ENCODE measurements around the gene KDM3A. TPM values are rescaled to one million over a fixed set of nuclear protein-coding genes. Genes with fewer than 3 reads are reported as not detected.

KDM3A gene
- total RNA-seq, 1 experiment from 2014 or later: 34.2 TPM

GRCh38 chr2:86443631-86444350 lies 2.6 kb downstream of the KDM3A start:
- peaks cover 45% of the 10 kb centered on the region for H3K36me3 Mint-ChIP-seq
- H3K27ac Mint-ChIP-seq: no peak overlapping the region

DNA sequence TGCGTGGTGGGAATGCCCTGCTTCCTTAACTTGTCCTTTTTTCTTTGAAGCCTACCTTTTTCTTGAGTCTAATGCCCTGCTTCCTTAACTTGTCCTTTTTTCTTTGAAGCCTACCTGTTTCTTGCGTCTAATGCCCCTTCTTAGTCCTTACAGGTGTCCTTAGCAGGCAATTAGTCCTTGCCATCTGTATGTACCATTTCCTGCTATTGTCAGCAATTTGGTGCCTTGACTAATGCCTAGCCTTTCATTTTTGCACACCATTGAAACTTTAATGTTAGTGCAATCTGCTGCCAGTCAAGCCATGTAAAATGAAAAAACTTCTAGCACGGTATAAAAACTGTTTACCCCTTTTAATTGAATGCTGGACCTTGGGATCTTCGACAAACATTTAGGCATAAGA lies 4.3 kb downstream of the KDM3A start:
- no peak for TF ChIP-seq GABPB1 (CRISPR knock-in tag; IDR thresholded peaks at IDR 0.05)
- TF ChIP-seq IRF2 (CRISPR knock-in tag; IDR thresholded peaks at IDR 0.05; ENCODE audit: borderline replicate concordance, low read depth): no peak
- no peak for TF ChIP-seq JUN (CRISPR knock-in tag; IDR thresholded peaks at IDR 0.05)
- no peak for TF ChIP-seq ZNF416 (CRISPR knock-in tag; IDR thresholded peaks at IDR 0.05)
- TF ChIP-seq NFATC4 (CRISPR knock-in tag; IDR thresholded peaks at IDR 0.05): no peak
- TF ChIP-seq TP53 (CRISPR knock-in tag; IDR thresholded peaks at IDR 0.05): no peak
- TF ChIP-seq, protein P1, sequence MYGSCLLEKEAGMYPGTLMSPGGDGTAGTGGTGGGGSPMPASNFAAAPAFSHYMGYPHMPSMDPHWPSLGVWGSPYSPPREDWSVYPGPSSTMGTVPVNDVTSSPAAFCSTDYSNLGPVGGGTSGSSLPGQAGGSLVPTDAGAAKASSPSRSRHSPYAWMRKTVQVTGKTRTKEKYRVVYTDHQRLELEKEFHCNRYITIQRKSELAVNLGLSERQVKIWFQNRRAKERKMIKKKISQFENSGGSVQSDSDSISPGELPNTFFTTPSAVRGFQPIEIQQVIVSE (CRISPR knock-in tag; IDR thresholded peaks at IDR 0.05; ENCODE audit: borderline replicate concordance): no peak
- no peak for TF ChIP-seq MXD4 (CRISPR knock-in tag; IDR thresholded peaks at IDR 0.05; ENCODE audit: borderline replicate concordance)
- TF ChIP-seq RORB (CRISPR knock-in tag; IDR thresholded peaks at IDR 0.05): no peak
- no peak for TF ChIP-seq ZNF425 (CRISPR knock-in tag; conservative IDR thresholded peaks at IDR 0.05)
- TF ChIP-seq ERG (CRISPR knock-in tag; IDR thresholded peaks at IDR 0.05): no peak
- TF ChIP-seq ZNF281 (CRISPR knock-in tag; IDR thresholded peaks at IDR 0.05): no peak
- no peak for TF ChIP-seq HMGA2 (CRISPR knock-in tag; IDR thresholded peaks at IDR 0.05)
- TF ChIP-seq, protein P2, sequence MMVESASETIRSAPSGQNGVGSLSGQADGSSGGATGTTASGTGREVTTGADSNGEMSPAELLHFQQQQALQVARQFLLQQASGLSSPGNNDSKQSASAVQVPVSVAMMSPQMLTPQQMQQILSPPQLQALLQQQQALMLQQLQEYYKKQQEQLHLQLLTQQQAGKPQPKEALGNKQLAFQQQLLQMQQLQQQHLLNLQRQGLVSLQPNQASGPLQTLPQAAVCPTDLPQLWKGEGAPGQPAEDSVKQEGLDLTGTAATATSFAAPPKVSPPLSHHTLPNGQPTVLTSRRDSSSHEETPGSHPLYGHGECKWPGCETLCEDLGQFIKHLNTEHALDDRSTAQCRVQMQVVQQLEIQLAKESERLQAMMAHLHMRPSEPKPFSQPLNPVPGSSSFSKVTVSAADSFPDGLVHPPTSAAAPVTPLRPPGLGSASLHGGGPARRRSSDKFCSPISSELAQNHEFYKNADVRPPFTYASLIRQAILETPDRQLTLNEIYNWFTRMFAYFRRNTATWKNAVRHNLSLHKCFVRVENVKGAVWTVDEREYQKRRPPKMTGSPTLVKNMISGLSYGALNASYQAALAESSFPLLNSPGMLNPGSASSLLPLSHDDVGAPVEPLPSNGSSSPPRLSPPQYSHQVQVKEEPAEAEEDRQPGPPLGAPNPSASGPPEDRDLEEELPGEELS (CRISPR knock-in tag; IDR thresholded peaks at IDR 0.05): no peak
- TF ChIP-seq, protein P3, sequence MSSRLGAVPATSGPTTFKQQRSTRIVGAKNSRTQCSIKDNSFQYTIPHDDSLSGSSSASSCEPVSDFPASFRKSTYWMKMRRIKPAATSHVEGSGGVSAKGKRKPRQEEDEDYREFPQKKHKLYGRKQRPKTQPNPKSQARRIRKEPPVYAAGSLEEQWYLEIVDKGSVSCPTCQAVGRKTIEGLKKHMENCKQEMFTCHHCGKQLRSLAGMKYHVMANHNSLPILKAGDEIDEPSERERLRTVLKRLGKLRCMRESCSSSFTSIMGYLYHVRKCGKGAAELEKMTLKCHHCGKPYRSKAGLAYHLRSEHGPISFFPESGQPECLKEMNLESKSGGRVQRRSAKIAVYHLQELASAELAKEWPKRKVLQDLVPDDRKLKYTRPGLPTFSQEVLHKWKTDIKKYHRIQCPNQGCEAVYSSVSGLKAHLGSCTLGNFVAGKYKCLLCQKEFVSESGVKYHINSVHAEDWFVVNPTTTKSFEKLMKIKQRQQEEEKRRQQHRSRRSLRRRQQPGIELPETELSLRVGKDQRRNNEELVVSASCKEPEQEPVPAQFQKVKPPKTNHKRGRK (CRISPR knock-in tag; IDR thresholded peaks at IDR 0.05; ENCODE audit: borderline replicate concordance): no peak
- TF ChIP-seq ATF1 (CRISPR knock-in tag; IDR thresholded peaks at IDR 0.05): no peak
- Mint-ChIP-seq H3K4me1 (peaks cover 45% of the 10 kb centered on the region), H3K27ac (no peak overlapping the region), H3K27me3 (ENCODE audit: low read depth) (peaks cover 2% of the 10 kb centered on the region), H3K4me3 (no peak overlapping the region), H3K36me3 (peaks cover 40% of the 10 kb centered on the region), H3K9me3 (peaks cover 3% of the 10 kb centered on the region)
- ChIA-PET CTCF (no interaction called here), POLR2A (no interaction called here)
- DNase-seq (ENCODE audit: low spot score) (no peak), ATAC-seq (no peak)

More at GRCh38 chr2:86443631-86444350, 2.6 kb downstream of the KDM3A start:
- DNase-seq (ENCODE audit: low spot score): no peak
- ChIA-PET CTCF (interaction anchor here (0.6 to 1.2 kb wide), 2 partner anchors 47 to 187 kb away, joined by 3 read pairs; no protein-coding TSS in a partner anchor), POLR2A (no interaction called here)
- TF ChIP-seq TEAD1 (CRISPR knock-in tag; IDR thresholded peaks at IDR 0.05) (no peak), ATF1 (CRISPR knock-in tag; IDR thresholded peaks at IDR 0.05) (no peak)
- H3K4me1 Mint-ChIP-seq: peaks cover 33% of the 10 kb centered on the region
- ATAC-seq: no peak
- H3K27me3 Mint-ChIP-seq (ENCODE audit: low read depth): peaks cover 16% of the 10 kb centered on the region
- H3K4me3 Mint-ChIP-seq: peak overlapping the region; percentile 88; the same call in 1 of the 2 replicates
- H3K9me3 Mint-ChIP-seq: peaks cover 19% of the 10 kb centered on the region

Data from WTC11 (cell line).